Putamen (tissue), 1 donor: ENCODE measurements around the gene CTBS.

Experiments
- DNase-seq: peaks from one replicate; pipeline ENCODE4 v3.0.0-alpha.2; 2016; ENCODE audit warnings: low spot score

Gene CTBS

DNA sequence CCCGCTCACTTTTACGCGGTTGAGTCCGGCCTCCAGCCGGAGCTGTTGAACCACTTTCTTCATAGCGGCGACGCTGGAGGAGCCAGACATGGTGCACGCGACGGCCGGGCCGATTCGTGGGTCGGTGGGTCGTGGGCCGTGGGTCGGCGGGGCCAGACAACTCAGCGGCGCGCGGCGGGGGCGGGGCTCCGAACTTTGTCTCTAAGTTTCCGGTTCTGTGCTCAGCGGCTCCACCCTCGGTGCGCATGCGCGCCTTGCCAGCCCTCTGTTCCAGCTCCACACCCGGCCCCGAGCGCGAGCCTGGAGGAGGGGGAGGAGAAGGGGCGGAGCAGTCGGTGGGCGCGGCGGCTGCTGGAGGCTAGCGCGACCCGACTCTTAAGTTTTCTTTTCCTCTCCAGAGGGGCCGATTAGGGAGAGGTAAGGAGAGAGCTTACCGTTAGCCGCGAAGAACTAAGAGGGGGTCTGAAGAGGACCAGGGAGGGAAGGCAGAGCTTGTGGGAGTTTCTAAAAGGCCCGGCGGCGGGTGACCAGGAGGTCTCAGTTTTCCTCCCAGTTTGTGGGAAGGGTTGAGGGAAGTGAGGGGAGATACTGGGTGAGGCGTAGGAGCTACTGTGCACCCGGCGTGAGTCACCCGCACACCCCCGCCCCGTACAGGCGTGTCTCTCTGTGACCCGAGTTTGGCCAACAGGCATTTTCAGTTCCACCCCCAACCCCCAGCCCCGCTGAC is 68.1 kb downstream of the CTBS start, which contains the start of the genes GNG5 and SPATA1:
GNG5 (minus strand) TSS at position 580 of the 727 bp plus-strand sequence; CDS start at position 90, 490 bp downstream.
SPATA1 (plus strand) TSS at position 385 of the 727 bp plus-strand sequence. CDS start 9,974 bp downstream, outside the sequence.
- DNase-seq: peak; percentile 96

GRCh38 chr1:84505493-84506001 is 68.7 kb downstream of the CTBS start:
- peak; percentile 50 for DNase-seq

DNA sequence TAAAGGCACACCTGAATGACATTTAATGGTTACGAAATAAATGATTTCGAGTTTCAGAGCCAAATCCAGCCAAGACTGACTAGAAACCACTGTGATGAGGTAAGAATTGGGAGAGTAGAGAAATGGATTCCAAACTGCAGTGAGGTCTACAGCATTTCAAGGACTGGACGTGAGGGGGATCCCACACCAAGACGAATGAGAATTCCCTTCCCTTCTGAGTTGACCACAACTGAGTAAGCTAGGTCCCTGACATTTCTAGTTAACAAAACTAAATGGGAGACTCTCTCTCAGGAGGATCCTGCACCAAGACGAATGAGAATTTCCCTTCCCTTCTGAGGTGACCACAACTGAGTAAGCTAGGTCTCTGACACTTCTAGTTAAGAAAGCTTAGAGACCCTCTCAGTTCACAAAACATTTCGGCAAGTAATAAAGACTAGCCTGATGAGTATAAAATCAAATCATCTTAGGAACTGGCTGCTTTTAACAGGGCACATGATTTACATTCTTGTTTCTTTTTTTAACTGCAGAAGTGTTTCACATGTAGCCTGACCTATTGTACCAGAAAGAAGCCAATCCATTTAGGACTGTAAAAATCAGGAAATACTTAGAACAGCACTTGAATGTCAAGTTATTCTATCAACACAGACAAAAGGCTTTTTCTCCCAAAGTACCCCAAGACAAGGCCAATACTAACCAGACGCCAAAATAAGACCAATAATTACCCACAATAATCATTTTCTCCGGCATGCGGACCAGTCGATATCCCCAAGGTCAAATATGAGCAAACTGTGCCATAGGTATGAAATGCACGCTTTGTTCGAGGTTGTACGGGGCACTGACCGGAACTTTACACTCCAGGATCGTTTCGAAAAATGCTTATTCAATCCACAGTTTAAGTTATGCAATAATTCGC is 69.4 kb downstream of the CTBS start:
- DNase-seq: no peak

DNA sequence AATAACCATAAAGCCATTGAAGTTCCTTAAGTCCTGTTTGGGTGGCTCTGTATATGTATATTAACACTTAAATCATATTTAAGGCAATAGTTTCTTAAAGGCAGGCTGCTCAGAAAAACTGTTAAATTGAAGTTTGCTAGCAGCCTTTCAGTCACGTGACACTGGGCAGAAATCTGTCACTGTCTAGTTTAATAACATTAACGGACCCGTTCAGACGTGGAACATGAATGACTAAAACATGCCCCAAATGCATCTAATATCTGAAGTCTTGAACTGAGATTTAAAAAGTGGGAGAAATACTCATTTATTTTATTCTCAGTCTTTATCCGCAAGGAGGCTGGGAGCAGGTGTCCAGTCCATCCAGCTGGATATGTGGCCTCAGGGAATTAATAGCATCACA is 71.3 kb downstream of the CTBS start:
- DNase-seq: no peak
